Panc1 (cell line): ENCODE data around the gene HELZ2. TPM values are rescaled to one million over a fixed set of nuclear protein-coding genes. Genes with fewer than 3 reads are reported as not detected.

Experiments
- ATAC-seq: fragments of 200-7000 bp; cut with Tn5 transposase; 2 replicates; pipeline ENCODE4 v1.9.1; 2020; ENCODE audit warnings: mild to moderate bottlenecking, moderate library complexity
- BruUV-seq: library from RNA; stranded (reverse); fragments of 400-500 nt; replicated peaks from 2 replicates; lab custom pipeline; 2021; lab: Mats Ljungman, UMichigan
- CTCF ChIA-PET: fragments of 300-600 bp; sonication (Branson Sonifier 250); formaldehyde crosslinking; loops from one replicate; lab custom pipeline; 2022; ENCODE audit warnings: antibody characterized with exemption; lab: Charles Lee
- POLR2A ChIA-PET: fragments of 300-600 bp; sonication (Branson Sonifier 250); formaldehyde crosslinking; loops from one replicate; lab custom pipeline; 2022; ENCODE audit warnings: antibody characterized with exemption; lab: Charles Lee
- DNase-seq: peaks from one replicate; pipeline ENCODE4 v3.0.0-alpha.2; 2010; ENCODE audit warnings: low read depth, low spot score
- H3K27ac ChIP-seq: 2 replicates; pipeline ENCODE4 v1.5.1; 2011; ENCODE audit warnings: mild to moderate bottlenecking, low read length, inconsistent platforms
- H3K27me3 ChIP-seq: fragments of 200-500 bp; sonication (Bioruptor generic); 2 replicates; pipeline ENCODE4 v1.6.0; 2014; ENCODE audit warnings: low read length, inconsistent platforms; ENCODE audit not compliant: control insufficient read depth, insufficient read depth
- H3K36me3 ChIP-seq: fragments of 200-500 bp; sonication (Bioruptor generic); 2 replicates; pipeline ENCODE4 v1.5.1; 2014; ENCODE audit warnings: inconsistent platforms, mild to moderate bottlenecking, low read length, moderate library complexity; ENCODE audit not compliant: control insufficient read depth, insufficient read depth
- H3K4me1 ChIP-seq: 2 replicates; pipeline ENCODE4 v1.5.1; 2011; ENCODE audit warnings: inconsistent platforms, mild to moderate bottlenecking, low read length, moderate library complexity; ENCODE audit not compliant: control insufficient read depth, insufficient read depth
- H3K4me3 ChIP-seq, 2 experiments: 2 replicates each; pipeline ENCODE4 v1.5.1; 2011 to 2012; ENCODE audit warnings: low read depth in 2 of 2, low read length in 2 of 2, mild to moderate bottlenecking in 2 of 2, inconsistent platforms in 1 of 2, moderate library complexity in 1 of 2
- H3K9me3 ChIP-seq: fragments of 200-500 bp; sonication (Bioruptor generic); 2 replicates; pipeline ENCODE4 v1.5.1; 2014; ENCODE audit warnings: low read depth, mild to moderate bottlenecking, inconsistent platforms, low read length, moderate library complexity; ENCODE audit not compliant: control insufficient read depth, insufficient read depth
- POLR2AphosphoS5 ChIP-seq: IDR thresholded peaks from 2 replicates; pipeline ENCODE4 v1.6.1; 2012; ENCODE audit warnings: mild to moderate bottlenecking, low read depth, low read length, moderate library complexity
- SIN3A ChIP-seq: IDR thresholded peaks from 2 replicates; pipeline ENCODE4 v1.6.1; 2012; ENCODE audit warnings: low read depth, mild to moderate bottlenecking, low read length, moderate library complexity, borderline replicate concordance; ENCODE audit not compliant: insufficient read depth
- TCF7L2 ChIP-seq: IDR thresholded peaks from 2 replicates; pipeline ENCODE4 v1.6.1; 2011; ENCODE audit warnings: mild to moderate bottlenecking, low read depth, low read length, inconsistent platforms
- in situ Hi-C: cut with HindIII; loops from 2 replicates; pipeline ENCODE4 v1.10.0; 2016; ENCODE audit warnings: low sequenced_read_pairs, low pct_unique_long_range_greater_than_20kb
- intact Hi-C: fragments of 100-400 bp; cut with micrococcal nuclease; formaldehyde crosslinking; loops from one replicate; pipeline ENCODE4 v1.10.0; 2022; ENCODE audit not compliant: unreplicated experiment
- total RNA-seq: library from RNA; stranded (reverse); gene quantifications from one replicate; pipeline ENCODE4 v1.2.1, GENCODE V29; 2021; ENCODE audit not compliant: unreplicated experiment
- TF ChIP-seq, protein P1 (sequence below): fragments of 450-650 bp; IDR thresholded peaks from 2 replicates; pipeline ENCODE4 v1.5.1; 2017; ENCODE audit warnings: mild to moderate bottlenecking
- TF ChIP-seq, protein P2 (sequence below), 2 experiments: IDR thresholded peaks; 2 replicates each; pipeline ENCODE4 v1.6.1; 2011 to 2012; ENCODE audit warnings: low read depth in 2 of 2, control low read depth in 1 of 2, low read length in 1 of 2, mild to moderate bottlenecking in 1 of 2, moderate library complexity in 1 of 2; ENCODE audit not compliant: insufficient read depth in 1 of 2

HELZ2 gene
- total RNA-seq, 1 experiment from 2014 or later, result 41.5 TPM

DNA sequence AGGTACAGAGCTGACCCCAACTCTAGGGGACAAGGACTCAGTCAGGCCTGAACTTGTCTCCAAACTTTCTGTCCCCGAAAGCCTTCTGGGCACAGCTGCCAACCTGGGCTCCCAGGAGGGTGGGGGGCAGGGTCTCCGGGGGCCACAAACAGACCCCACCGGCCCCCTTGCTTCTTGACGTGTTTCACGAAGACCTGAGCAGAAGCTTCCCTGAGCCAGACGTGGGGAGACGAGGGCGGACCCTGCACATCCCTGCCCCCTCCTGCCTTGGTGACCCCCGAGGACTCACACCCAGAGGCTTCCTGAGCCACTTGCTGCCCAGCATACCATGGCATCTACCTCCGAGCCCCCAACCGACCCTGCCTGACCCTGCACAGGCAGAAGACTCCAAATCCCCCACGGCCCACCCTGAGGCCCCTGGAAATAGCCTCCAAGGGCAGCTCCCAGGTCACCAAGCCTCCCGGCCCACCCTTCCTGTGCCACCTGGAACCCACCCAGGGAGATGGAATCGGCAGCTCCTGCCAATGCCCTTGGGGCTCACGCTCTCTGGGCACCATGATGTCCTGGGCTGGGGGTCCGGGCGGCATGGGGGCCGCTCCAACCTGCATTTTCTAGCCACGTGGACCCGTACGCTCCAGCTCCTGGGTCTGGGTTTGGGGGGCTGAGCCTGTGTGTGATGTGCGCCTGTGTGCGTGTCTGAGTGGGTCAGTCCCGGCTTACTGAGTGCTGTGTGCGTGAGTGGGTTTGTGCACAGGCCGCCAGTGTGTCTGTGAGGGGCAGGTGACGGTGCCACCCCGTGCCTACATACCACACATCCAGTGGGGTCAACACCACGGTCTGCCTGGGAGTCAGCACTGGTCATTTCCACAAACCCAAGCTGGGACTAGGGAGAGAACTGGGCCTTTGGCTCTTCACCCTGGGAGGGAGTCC lies 34.3 kb downstream of the HELZ2 start:
- BruUV-seq, result no TSS peak
- H3K27me3 ChIP-seq, result no peaks in the 10 kb centered on the region
- no peaks in the 10 kb centered on the region for H3K9me3 ChIP-seq
- H3K36me3 ChIP-seq, result no peaks in the 10 kb centered on the region
- no peak overlapping the region for H3K27ac ChIP-seq
- no peak for TF ChIP-seq SIN3A
- TF ChIP-seq, protein P1, sequence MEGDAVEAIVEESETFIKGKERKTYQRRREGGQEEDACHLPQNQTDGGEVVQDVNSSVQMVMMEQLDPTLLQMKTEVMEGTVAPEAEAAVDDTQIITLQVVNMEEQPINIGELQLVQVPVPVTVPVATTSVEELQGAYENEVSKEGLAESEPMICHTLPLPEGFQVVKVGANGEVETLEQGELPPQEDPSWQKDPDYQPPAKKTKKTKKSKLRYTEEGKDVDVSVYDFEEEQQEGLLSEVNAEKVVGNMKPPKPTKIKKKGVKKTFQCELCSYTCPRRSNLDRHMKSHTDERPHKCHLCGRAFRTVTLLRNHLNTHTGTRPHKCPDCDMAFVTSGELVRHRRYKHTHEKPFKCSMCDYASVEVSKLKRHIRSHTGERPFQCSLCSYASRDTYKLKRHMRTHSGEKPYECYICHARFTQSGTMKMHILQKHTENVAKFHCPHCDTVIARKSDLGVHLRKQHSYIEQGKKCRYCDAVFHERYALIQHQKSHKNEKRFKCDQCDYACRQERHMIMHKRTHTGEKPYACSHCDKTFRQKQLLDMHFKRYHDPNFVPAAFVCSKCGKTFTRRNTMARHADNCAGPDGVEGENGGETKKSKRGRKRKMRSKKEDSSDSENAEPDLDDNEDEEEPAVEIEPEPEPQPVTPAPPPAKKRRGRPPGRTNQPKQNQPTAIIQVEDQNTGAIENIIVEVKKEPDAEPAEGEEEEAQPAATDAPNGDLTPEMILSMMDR, result no peak
- no peak for TF ChIP-seq POLR2AphosphoS5
- TF ChIP-seq, protein P2, sequence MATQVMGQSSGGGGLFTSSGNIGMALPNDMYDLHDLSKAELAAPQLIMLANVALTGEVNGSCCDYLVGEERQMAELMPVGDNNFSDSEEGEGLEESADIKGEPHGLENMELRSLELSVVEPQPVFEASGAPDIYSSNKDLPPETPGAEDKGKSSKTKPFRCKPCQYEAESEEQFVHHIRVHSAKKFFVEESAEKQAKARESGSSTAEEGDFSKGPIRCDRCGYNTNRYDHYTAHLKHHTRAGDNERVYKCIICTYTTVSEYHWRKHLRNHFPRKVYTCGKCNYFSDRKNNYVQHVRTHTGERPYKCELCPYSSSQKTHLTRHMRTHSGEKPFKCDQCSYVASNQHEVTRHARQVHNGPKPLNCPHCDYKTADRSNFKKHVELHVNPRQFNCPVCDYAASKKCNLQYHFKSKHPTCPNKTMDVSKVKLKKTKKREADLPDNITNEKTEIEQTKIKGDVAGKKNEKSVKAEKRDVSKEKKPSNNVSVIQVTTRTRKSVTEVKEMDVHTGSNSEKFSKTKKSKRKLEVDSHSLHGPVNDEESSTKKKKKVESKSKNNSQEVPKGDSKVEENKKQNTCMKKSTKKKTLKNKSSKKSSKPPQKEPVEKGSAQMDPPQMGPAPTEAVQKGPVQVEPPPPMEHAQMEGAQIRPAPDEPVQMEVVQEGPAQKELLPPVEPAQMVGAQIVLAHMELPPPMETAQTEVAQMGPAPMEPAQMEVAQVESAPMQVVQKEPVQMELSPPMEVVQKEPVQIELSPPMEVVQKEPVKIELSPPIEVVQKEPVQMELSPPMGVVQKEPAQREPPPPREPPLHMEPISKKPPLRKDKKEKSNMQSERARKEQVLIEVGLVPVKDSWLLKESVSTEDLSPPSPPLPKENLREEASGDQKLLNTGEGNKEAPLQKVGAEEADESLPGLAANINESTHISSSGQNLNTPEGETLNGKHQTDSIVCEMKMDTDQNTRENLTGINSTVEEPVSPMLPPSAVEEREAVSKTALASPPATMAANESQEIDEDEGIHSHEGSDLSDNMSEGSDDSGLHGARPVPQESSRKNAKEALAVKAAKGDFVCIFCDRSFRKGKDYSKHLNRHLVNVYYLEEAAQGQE (IDR thresholded peaks at IDR 0.05; ENCODE audit: insufficient read depth in 1 of 2, low read depth in 2 of 2, low read length in 1 of 2), result no peak
- TF ChIP-seq TCF7L2, result no peak
- DNase-seq, result no peak
- ATAC-seq, result no peak
- peaks cover 17% of the 10 kb centered on the region for H3K4me1 ChIP-seq
- CTCF ChIA-PET, result interaction anchor here (0.6 to 3.1 kb wide), 3 partner anchors 28 to 197 kb away, joined by 3 to 12 read pairs (median 4); partner anchors contain the start of gene LIME1
- in situ Hi-C loops (loop anchor here (10.0 kb wide), 1 partner anchor 55 kb away; no protein-coding TSS in a partner anchor), intact Hi-C loops (no loop called here)
- H3K4me3 ChIP-seq, result no peak overlapping the region
- POLR2A ChIA-PET, result no interaction called here

DNA sequence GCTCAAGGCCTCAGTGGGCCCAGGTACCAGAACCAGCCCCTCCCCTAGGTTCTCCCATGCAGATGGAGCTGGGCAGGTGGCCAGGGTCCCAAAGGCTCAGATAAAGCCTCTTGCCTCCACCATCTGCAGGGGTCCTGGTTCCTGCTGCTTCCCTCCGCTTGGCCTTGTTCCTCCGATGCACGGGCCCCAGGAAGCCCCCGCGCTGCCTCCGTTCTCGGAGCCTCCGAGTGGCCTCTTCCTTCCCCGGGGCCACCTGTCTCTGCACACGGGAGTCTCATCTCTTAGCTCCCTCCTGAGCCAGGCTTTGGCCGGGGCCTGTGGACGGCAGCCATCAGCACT lies 35.0 kb downstream of the HELZ2 start:
- POLR2A ChIA-PET, result no interaction called here
- H3K4me3 ChIP-seq, result no peak overlapping the region
- in situ Hi-C loops, result loop anchor here (10.0 kb wide), 1 partner anchor 56 kb away; no protein-coding TSS in a partner anchor
- H3K36me3 ChIP-seq, result no peaks in the 10 kb centered on the region
- ATAC-seq (no peak), DNase-seq (no peak)
- TF ChIP-seq SIN3A, result no peak
- no peak for TF ChIP-seq POLR2AphosphoS5
- TF ChIP-seq, protein P2 (IDR thresholded peaks at IDR 0.05; ENCODE audit: insufficient read depth in 1 of 2, low read depth in 2 of 2, low read length in 1 of 2), result no peak
- TF ChIP-seq, protein P1, result no peak
- no peak for TF ChIP-seq TCF7L2
- no peaks in the 10 kb centered on the region for H3K9me3 ChIP-seq
- no peaks in the 10 kb centered on the region for H3K27me3 ChIP-seq
- peaks cover 17% of the 10 kb centered on the region for H3K4me1 ChIP-seq
- CTCF ChIA-PET, result interaction anchor here (0.6 to 3.1 kb wide), 3 partner anchors 28 to 197 kb away, joined by 3 to 12 read pairs (median 4); partner anchors contain the start of gene LIME1
- no TSS peak for BruUV-seq
- no peak overlapping the region; the same call in 1 of the 2 replicates for H3K27ac ChIP-seq
- intact Hi-C loops, result no loop called here
